GM12891 (cell line): ENCODE data around the gene DIMT1.

ENCODE experiments used
- PAX5 ChIP-seq: IDR thresholded peaks from 2 replicates; pipeline ENCODE4 v1.6.1; 2011; ENCODE audit warnings: low read length, moderate library complexity, mild to moderate bottlenecking; ENCODE audit not compliant: insufficient read depth, severe bottlenecking
- POLR2A ChIP-seq: IDR thresholded peaks from 2 replicates; pipeline ENCODE4 v1.6.1; 2011; ENCODE audit warnings: low read depth, low read length, control low read depth
- POLR2AphosphoS5 ChIP-seq: IDR thresholded peaks from 2 replicates; pipeline ENCODE4 v1.6.1; 2011; ENCODE audit warnings: low read depth, low read length, control low read depth
- SPI1 ChIP-seq: IDR thresholded peaks from 2 replicates; pipeline ENCODE4 v1.6.1; 2011; ENCODE audit warnings: low read depth, low read length, control low read depth
- TAF1 ChIP-seq: IDR thresholded peaks from 2 replicates; pipeline ENCODE4 v1.6.1; 2011; ENCODE audit warnings: low read depth, low read length, control low read depth

- no peak for TF ChIP-seq POLR2A
- no peak for TF ChIP-seq POLR2AphosphoS5
- TF ChIP-seq TAF1 = no peak
- TF ChIP-seq SPI1 = no peak
- no peak for TF ChIP-seq PAX5
Observed at GRCh38 chr5:62373382-62373781, 30.3 kb downstream of the DIMT1 start.
